Measurements from ENCODE around the gene KCNN3.

The KCNN3 gene

GRCh38 chr1:154844297-154844681 lies 25.8 kb downstream of the KCNN3 start:
- in situ Hi-C loops (cut with HindIII; ENCODE audit: low sequenced_read_pairs): no loop called here

- in situ Hi-C loops (cut with HindIII; ENCODE audit: low sequenced_read_pairs): no loop called here
These were observed 26.3 kb downstream of the KCNN3 start for GRCh38 chr1:154843636-154844296.

- in situ Hi-C loops (cut with HindIII; ENCODE audit: low sequenced_read_pairs): no loop called here
These were observed 27.4 kb downstream of the KCNN3 start for GRCh38 chr1:154842635-154843034.

GRCh38 chr1:154841384-154841783 lies 28.7 kb downstream of the KCNN3 start:
- in situ Hi-C loops (cut with HindIII; ENCODE audit: low sequenced_read_pairs): no loop called here

GRCh38 chr1:154840269-154841176 lies 29.6 kb downstream of the KCNN3 start:
- in situ Hi-C loops (cut with HindIII; ENCODE audit: low sequenced_read_pairs): no loop called here

GRCh38 chr1:154839691-154840090 lies 30.4 kb downstream of the KCNN3 start:
- in situ Hi-C loops (cut with HindIII; ENCODE audit: low sequenced_read_pairs): no loop called here

- in situ Hi-C loops (cut with HindIII; ENCODE audit: low sequenced_read_pairs): no loop called here
These were observed 31.1 kb downstream of the KCNN3 start for GRCh38 chr1:154838988-154839387.

- in situ Hi-C loops (cut with HindIII; ENCODE audit: low sequenced_read_pairs): no loop called here
These were observed 31.6 kb downstream of the KCNN3 start for GRCh38 chr1:154838461-154838860.

GRCh38 chr1:154837672-154838171 lies 32.4 kb downstream of the KCNN3 start:
- in situ Hi-C loops (cut with HindIII; ENCODE audit: low sequenced_read_pairs): no loop called here

GRCh38 chr1:154837034-154837671 lies 32.9 kb downstream of the KCNN3 start:
- in situ Hi-C loops (cut with HindIII; ENCODE audit: low sequenced_read_pairs): no loop called here

GRCh38 chr1:154835531-154836324 lies 34.4 kb downstream of the KCNN3 start:
- in situ Hi-C loops (cut with HindIII; ENCODE audit: low sequenced_read_pairs): no loop called here

- in situ Hi-C loops (cut with HindIII; ENCODE audit: low sequenced_read_pairs): no loop called here
These were observed 36.2 kb downstream of the KCNN3 start for GRCh38 chr1:154833841-154834240.

GRCh38 chr1:154833209-154833608 lies 36.9 kb downstream of the KCNN3 start:
- in situ Hi-C loops (cut with HindIII; ENCODE audit: low sequenced_read_pairs): no loop called here

GRCh38 chr1:154832384-154832783 lies 37.7 kb downstream of the KCNN3 start:
- in situ Hi-C loops (cut with HindIII; ENCODE audit: low sequenced_read_pairs): no loop called here

GRCh38 chr1:154831462-154831861 lies 38.6 kb downstream of the KCNN3 start:
- in situ Hi-C loops (cut with HindIII; ENCODE audit: low sequenced_read_pairs): no loop called here

GRCh38 chr1:154829062-154829461 lies 41.0 kb downstream of the KCNN3 start:
- in situ Hi-C loops (cut with HindIII; ENCODE audit: low sequenced_read_pairs): loop anchor here (5.0 to 10.0 kb wide), 3 partner anchors 64 to 92 kb away; no protein-coding TSS in a partner anchor

GRCh38 chr1:154824179-154825000 lies 45.7 kb downstream of the KCNN3 start:
- in situ Hi-C loops (cut with HindIII; ENCODE audit: low sequenced_read_pairs): loop anchor here (10.0 kb wide), 1 partner anchor 60 kb away; no protein-coding TSS in a partner anchor

- in situ Hi-C loops (cut with HindIII; ENCODE audit: low sequenced_read_pairs): loop anchor here (10.0 kb wide), 1 partner anchor 58 kb away; no protein-coding TSS in a partner anchor
These were observed 47.4 kb downstream of the KCNN3 start for GRCh38 chr1:154822717-154823116.

- in situ Hi-C loops (cut with HindIII; ENCODE audit: low sequenced_read_pairs): loop anchor here (10.0 kb wide), 1 partner anchor 57 kb away; no protein-coding TSS in a partner anchor
These were observed 47.8 kb downstream of the KCNN3 start for GRCh38 chr1:154822233-154822632.
